ENCODE measurements around the gene ASAP2.

Gene ASAP2

DNA sequence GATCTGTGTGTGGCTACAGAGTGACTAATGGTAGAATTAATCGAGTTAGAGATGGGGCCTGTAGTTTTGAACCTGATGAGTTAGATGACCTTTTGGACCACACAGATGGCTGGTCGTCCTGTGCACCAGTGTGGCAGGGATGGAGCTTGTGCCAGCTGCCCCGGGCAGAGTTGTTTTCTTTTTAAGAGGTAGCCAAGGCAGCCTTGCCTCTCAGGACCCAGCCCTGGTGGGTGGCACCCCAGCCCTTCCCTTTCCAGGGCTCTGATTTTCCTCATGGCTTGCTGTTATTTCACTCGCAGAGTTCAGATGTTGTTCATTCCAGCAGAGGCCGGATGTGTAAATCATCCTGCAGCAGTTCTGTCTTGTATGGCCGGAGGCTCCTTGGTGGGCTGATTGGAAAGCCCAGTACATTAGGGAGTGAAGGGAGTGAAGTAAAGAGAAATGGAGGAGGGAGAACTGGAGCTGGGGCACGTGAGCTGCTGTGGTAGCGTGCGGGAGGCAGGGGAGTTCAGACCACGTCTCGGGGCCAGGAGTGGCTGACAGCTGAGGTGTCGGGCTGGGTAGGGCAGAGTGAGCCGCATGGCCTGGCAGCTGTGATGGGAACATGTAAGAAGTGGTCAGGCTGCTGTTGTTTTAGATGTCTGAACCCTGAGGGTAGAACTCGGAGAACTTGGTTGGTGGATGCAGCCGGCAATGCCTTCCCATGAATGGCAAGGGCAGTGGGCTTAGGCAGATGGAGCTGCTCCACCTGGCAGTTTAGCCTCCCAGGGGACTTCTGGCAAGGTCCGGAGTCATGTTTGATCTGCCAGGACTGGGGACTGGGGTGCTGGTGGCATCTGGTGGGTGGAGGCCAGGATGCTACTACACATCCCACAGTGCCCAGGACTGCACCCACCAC, 28.8 kb downstream of the ASAP2 start:
- H3K4me3 ChIP-seq (ENCODE audit: control insufficient read depth, low read depth, low read length), result no peak overlapping the region
- no peak for TF ChIP-seq CTCF (IDR thresholded peaks at IDR 0.05; ENCODE audit: control insufficient read depth, insufficient read depth, low read depth, low read length, missing control alignments)
- DNase-seq (ENCODE audit: low read depth), result no peak

DNA sequence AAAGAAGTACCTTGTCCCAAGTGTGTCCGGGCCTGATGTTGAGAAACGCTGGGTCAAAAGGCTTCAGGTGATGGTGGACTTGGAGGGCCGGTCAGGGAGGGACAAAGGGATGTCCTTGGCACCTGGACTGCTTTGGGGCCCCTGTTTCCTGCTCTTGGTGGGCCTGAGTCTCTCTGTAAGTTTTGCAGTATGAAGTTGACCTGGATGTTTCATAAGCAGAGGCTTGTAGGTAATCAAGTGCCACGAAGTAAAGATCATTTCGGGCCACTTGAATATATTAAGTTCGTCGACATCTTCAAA, 29.4 kb downstream of the ASAP2 start:
- DNase-seq (ENCODE audit: low read depth), result no peak
- no peak overlapping the region for H3K4me3 ChIP-seq (ENCODE audit: control insufficient read depth, low read depth, low read length)

DNA sequence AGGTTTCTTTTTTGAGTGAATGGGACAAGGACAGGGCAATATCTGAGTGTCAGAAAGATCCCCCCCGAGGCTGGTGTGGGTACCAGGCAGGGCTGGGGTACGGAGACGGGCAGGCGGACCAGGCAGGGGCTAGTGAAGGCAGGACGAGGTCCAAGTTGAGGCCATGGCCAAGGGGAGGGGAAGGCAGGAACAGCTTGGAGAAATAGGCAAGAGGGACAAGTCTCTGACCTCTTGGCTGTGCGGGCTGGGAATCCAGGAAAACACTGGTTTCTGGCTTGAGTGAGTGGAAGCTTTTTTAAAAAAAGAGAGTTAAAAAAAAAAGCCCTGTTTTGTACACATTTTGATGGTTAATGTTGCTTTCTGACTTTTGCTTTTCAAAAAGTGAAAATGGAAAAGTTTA, 30.3 kb downstream of the ASAP2 start:
- no peak overlapping the region for H3K4me3 ChIP-seq (ENCODE audit: control insufficient read depth, low read depth, low read length)
- no peak for TF ChIP-seq CTCF (IDR thresholded peaks at IDR 0.05; ENCODE audit: control insufficient read depth, insufficient read depth, low read depth, low read length, missing control alignments)
- no peak for DNase-seq (ENCODE audit: low read depth)

More for the DNA sequence above, 29.4 kb downstream of the ASAP2 start:
- no peak for TF ChIP-seq CTCF (IDR thresholded peaks at IDR 0.05; ENCODE audit: control insufficient read depth, insufficient read depth, low read depth, low read length, missing control alignments)

DNA sequence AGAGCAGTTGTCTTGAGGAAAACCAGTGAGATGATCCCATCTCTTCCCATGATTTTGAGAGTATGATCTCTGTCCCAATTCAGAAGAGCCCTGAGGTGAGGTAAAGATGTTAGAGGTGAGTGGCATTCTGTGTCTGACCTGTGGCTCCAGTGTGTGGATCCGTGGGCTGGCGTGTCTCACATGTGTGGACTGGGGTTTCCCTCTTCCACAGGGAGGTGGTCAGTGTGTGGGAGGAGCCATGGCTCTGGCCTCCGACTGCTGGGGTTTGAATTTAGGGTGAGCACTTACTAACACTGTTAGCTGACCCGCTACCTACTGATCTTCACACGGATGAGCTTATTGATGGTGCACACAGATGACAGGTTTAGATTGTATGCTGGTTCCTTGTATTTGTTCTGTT, 31.2 kb downstream of the ASAP2 start:
- DNase-seq (ENCODE audit: low read depth), result no peak
- TF ChIP-seq CTCF (IDR thresholded peaks at IDR 0.05; ENCODE audit: control insufficient read depth, insufficient read depth, low read depth, low read length, missing control alignments), result no peak
- no peak overlapping the region for H3K4me3 ChIP-seq (ENCODE audit: control insufficient read depth, low read depth, low read length)

DNA sequence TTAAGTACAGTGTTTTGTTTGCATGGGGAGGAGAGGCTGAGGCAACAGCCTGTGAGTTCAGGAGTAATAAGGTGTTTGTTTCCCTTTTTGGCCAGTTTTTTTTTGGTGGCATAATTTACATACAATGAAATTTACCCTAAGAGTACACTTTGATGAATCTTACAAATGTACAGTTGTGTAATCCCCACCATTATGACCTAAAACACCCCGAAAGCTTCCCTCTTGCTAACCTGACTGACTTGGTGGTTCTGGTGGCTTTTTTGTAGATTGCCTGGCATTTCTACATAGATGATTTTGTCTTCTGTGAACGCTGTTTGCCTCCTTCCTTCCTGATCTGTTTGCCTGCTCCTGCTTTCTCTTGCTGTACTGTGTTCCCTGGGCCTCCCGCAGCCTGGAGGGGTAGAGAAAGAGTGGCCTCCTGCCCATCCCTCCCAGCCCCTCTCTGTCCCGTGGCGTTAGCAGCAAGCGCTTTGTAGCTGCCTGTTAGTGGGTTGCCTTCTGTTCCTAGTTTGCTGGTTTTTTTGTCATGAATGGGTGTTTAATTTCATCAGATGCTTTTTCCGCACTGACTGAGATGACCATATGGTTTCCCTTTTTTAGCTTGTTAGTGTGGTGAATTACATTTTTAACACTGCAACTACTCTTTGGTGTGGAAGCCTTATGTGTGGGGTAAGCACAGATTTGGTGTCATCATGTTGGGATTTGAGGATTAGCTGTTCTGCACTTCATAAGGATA, 32.1 kb downstream of the ASAP2 start:
- no peak for TF ChIP-seq CTCF (IDR thresholded peaks at IDR 0.05; ENCODE audit: control insufficient read depth, insufficient read depth, low read depth, low read length, missing control alignments)
- H3K4me3 ChIP-seq (ENCODE audit: control insufficient read depth, low read depth, low read length), result no peak overlapping the region
- DNase-seq (ENCODE audit: low read depth), result no peak

DNA sequence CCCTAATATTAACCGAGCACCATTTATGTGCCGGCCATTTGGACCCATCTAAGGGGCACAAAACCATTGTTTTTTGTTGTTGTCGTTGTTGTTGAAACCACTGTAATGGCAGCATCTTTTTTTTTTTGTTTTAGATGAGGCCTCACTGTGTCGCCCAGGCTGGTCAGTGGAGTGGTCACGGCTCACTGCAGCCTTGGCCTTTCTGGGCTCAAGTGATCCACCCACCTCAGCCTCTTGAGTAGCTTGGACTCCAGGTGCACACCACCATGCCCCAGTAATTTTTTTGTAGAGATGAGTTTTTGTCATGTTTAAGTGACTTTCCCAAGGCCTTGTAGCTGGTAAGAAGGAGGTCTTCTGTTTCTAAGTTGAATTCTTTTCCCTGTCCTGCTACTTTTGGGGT, 33.0 kb downstream of the ASAP2 start:
- no peak for TF ChIP-seq CTCF (IDR thresholded peaks at IDR 0.05; ENCODE audit: control insufficient read depth, insufficient read depth, low read depth, low read length, missing control alignments)
- DNase-seq (ENCODE audit: low read depth), result no peak
- H3K4me3 ChIP-seq (ENCODE audit: control insufficient read depth, low read depth, low read length), result no peak overlapping the region
